Erythroblast (primary cell): Measurements from ENCODE around the gene PALLD.
"Not testable (repeated sequence)": the region's sequence is repeated elsewhere in the genome, so short reads cannot be mapped to it uniquely, and the experiment has no call there.

Experiments used
- DNase-seq, 2 experiments: peaks; one replicate each; lab custom pipeline; 2025; lab: John Stamatoyannopoulos, UW
- GATA1 ChIP-seq: IDR thresholded peaks from 2 replicates; pipeline ENCODE4 v1.6.1; 2011; ENCODE audit warnings: low read depth, mild to moderate bottlenecking, control low read depth, low read length, moderate library complexity
- POLR2A ChIP-seq: IDR thresholded peaks from 2 replicates; pipeline ENCODE4 v1.6.1; 2011; ENCODE audit warnings: mild to moderate bottlenecking, low read length

The PALLD gene

DNA sequence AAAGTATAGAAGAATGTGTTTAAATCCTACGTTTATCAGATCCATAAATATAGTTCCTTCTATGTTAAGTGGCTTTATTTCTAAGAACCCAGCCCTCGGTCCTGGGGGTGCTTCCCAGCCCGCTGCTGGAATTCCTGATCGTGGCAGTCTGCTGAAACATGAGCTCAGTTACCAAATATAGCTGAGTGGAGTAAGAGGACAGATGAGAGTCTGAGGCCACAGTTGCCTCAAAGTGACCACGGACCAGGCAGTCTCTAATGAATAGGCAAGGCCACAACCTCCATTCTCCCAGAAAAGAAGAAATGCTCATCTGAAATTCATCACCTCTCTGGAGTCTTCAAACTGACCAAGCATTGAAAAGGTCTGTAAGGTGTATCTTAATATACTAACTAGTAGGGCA lies at the start of gene PALLD:
PALLD (plus strand) TSS at position 219 of the 400 bp plus-strand sequence.
- no peak for DNase-seq
- TF ChIP-seq POLR2A: no peak
- no peak for TF ChIP-seq GATA1

GRCh38 chr4:168449063-168449462 lies 47.8 kb upstream of the PALLD start:
- DNase-seq: not testable (repeated sequence)

GRCh38 chr4:168449719-168450452 lies 47.0 kb upstream of the PALLD start:
- peak; percentile 41 to 78 for DNase-seq
- TF ChIP-seq POLR2A (no peak), GATA1 (no peak)

DNA sequence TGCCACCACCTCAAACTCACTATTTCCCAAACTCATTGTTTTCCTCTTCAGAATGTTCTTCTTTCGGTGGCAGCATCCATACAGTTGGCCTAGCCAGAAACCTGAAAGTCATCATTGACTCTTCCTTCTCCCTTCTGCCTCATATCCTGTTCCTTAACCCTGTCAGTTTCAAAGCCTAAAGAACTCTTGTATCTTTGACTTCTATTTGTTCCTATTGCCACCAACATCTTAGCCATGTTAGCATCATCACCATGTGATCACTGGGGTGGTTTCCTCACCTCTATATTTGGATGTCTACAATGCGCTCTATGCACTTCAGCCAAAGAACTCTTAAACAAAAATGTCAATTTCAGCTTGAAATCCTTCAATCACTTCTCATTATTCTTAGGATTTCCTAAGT lies 45.5 kb upstream of the PALLD start:
- TF ChIP-seq GATA1: no peak
- TF ChIP-seq POLR2A: no peak
- DNase-seq: peak in 1 of 2 experiments; percentile 48

- peak; percentile 29 to 76 for DNase-seq
- no peak for TF ChIP-seq POLR2A
- TF ChIP-seq GATA1: no peak
These were observed 45.0 kb upstream of the PALLD start for GRCh38 chr4:168451744-168452390.

DNA sequence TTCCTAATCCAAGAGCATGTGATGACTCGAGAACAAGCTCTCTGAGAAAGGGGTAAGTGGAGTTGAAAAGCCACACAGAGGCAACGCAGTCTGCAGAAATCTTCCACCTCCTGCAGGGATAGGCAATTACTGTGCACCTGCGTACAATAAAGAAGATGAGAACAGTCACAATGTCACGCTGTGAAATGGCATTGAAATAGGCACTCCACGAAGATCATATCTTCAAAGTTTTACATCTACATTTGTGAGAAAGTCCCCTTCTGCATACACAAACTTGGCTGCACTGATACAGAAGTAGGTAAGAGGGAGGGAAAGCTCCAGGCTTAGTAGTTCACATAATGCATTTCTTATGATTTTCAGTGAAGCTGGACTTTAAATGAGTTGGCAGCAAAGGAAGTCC lies 43.7 kb upstream of the PALLD start:
- no peak for TF ChIP-seq POLR2A
- TF ChIP-seq GATA1: no peak
- no peak for DNase-seq

GRCh38 chr4:168458256-168458655 lies 38.6 kb upstream of the PALLD start:
- not testable (repeated sequence) for DNase-seq

- no peak for DNase-seq
- TF ChIP-seq GATA1: no peak
- TF ChIP-seq POLR2A: no peak
These were observed 35.0 kb upstream of the PALLD start for GRCh38 chr4:168461821-168462220.

GRCh38 chr4:168472920-168473319 lies 23.9 kb upstream of the PALLD start:
- TF ChIP-seq GATA1 (no peak), POLR2A (no peak)
- DNase-seq: no peak

GRCh38 chr4:168474660-168475320 lies 22.1 kb upstream of the PALLD start:
- DNase-seq: no peak
- TF ChIP-seq POLR2A: no peak
- no peak for TF ChIP-seq GATA1

- TF ChIP-seq GATA1 (no peak), POLR2A (no peak)
- DNase-seq: peak; percentile 22 to 54
These were observed 21.1 kb upstream of the PALLD start for GRCh38 chr4:168475745-168476144.

DNA sequence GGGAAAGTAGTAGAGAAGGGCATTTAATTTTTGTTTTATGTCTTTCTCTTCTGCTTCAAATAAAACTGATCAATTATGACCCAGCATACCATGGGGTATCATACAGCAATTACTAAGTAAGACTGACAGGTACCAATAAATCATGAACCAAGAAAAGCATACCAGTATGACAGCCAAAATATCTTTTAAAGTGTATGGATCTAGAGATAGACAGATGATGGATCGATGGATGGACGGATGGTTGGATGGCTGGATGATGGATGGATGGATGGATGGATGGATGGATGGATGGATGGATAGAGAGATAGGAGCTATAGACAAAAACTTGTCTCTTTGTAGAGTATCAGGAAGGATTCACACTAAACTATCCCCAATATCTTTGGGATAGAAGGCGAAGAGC lies 18.0 kb upstream of the PALLD start:
- TF ChIP-seq POLR2A (no peak), GATA1 (no peak)
- no peak for DNase-seq

- DNase-seq: peak; percentile 88 to 89
- TF ChIP-seq POLR2A (no peak), GATA1 (no peak)
These were observed 15.8 kb upstream of the PALLD start for GRCh38 chr4:168480931-168481611.

DNA sequence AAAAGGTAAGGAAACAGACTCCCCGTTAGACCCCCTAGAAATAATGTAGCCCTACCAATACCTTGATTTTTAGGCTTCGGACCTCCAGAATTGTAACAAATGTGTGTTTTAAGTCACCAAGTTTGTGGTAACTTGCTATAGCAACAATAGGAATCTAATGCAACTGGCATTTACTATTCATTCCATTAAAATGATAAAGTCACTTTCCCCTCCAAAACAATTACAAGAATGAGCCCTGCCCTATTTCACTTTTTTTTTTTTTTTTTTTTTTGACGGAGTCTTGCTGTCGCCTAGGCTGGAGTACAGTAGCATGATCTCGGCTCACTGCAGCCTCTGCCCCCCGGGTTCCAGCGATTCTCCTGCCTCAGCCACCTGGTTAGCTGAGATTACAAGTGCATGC lies 13.0 kb upstream of the PALLD start:
- no peak for DNase-seq
- TF ChIP-seq GATA1 (no peak), POLR2A (no peak)
